Stimulated activated CD8-positive, alpha-beta memory T cell treated with anti-CD3 and anti-CD28 coated beads, Interleukin-7, amount 100 ng/mL, for 4 hours (primary cell): ENCODE data around the gene CDH13.

ENCODE experiments used
- DNase-seq, 2 donors: peaks; one replicate each; pipeline ENCODE4 v3.0.0-alpha.2; 2020; ENCODE audit warnings: low read depth in 2 of 2

The CDH13 gene

DNA sequence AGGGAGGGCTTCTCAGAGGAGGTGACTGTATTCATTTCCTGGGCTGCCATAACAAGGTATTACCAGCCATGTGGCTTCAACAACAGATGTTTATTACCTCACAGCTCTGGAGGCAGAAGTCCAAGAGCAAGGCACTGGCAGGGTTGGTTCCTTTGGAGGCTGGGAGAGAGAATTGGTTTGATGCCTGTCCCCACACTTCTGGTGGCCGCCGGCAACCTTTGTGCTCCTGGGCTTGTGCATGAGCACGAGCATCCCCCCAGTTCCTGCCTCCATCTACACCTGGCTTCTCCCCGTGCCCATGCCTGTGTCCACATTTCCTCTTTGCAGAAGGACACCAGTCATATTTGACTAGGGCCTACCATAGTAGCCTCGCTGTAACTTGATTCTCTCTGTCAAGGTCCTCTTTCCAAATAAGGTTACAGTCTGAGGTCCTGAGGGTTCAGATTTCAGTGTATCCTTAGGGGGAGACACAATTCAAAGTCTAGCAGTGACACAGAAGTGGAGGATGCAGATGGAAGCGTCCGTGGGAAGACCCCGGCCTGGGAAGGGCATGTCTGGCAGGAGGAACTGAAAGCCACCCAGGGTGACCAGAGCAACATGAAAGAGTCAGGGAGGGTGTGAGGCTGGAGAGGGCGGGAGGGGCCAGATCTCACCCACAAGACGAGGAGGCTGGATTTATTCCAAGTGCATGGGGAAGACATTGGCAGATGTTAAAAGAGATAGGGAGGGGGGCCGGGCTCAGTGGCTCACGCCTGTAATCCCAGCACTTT lies 992.8 kb downstream of the CDH13 start:
- DNase-seq, result no peak

DNA sequence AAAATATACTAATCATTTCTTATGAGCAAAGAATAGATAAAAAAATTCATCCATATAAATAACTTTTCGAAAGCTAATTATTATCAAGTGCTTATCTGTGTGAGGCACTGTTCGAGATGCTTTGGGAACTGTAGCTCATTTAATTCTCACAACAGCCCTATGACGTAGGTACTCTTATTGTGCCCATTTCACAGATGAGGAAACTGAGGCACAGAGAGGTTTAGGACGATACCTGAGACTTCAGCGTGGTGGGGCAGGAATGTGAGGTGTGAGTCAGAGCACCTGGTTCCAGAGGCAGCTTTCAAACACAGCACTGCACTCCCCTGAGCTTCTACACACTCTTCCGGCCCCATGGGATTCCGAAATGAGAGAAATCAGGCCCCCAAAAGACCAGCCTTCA lies 995.2 kb downstream of the CDH13 start:
- DNase-seq, result no peak

DNA sequence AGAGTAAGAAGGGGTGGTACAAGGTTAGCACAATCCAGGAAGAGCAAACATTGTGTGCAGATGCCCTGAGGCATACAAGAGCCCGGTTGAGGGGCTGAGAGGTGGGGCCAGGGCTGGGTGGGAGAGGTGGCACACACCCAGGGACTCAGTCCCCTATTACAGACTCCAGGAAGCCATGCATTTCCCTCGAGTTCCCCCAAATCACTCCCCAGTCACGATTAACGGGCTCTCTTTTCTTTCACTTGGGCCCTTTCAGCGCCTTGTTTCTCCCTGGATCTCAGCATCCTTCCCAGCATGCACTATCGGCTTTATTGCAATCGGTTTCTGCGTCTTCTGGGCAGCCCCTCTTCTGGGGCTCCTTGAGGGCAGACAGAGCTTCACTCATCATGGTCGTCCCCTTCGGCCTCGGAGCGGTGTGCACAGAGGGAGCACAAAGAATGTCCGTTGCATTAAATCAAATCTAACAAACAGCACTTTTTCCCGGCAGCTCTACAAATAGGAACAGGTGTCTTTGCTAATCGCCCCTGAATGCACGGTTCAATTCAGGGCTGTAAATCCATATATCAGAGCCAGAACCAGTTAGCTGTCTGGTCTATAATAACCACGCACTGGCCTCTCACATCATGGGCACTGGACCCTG lies 996.4 kb downstream of the CDH13 start:
- no peak for DNase-seq

DNA sequence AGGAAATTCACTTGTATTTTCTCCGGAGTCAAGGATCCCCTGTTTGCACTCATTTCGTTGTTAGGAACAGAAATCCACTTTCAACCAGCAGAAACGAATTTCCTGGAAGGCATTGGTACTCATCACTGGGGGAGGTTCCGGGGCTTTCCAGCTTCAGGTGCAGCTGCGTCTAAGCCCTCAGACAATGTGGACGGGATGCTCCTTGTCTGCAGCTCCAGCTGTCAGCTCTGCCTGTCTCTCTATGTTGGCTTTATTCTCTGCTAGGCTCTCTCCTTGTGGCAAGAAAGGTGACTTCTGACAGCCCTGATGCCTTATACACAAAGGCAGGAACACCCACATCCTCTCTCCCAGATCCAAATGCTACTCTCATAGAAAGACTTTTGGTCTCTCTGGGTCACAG lies 997.1 kb downstream of the CDH13 start:
- no peak for DNase-seq

DNA sequence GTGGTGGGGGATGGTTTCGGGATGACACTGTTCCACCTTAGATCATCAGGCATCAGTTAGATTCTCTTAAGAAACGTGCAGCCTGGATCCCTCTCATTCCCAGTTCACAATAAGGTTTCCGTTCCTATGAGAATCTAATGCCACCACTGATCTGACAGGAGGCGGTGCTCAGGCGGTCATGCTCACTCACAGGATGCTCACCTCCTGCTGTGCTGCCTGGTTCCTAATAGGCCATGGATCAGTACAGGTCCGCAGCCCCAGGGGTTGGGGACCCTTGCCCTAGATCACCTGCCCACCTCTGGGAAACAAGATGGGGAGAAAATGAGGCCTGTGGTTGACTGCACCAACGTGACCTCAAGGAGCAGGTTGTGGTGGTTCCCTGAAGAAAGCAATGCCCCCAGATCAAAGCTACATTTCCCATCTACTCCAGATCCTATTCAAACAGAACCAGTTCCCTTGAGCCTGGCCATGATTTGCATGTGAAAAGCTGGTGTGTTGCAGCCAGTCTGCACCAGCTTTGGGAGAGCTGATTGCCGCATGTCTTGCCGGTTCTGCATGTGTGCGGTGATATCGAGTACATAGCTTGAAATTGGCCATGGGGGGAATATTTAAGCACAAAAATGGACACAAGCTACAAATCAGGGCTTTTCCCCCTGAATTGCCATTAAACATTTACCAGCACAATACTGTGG lies 997.8 kb downstream of the CDH13 start:
- no peak for DNase-seq

DNA sequence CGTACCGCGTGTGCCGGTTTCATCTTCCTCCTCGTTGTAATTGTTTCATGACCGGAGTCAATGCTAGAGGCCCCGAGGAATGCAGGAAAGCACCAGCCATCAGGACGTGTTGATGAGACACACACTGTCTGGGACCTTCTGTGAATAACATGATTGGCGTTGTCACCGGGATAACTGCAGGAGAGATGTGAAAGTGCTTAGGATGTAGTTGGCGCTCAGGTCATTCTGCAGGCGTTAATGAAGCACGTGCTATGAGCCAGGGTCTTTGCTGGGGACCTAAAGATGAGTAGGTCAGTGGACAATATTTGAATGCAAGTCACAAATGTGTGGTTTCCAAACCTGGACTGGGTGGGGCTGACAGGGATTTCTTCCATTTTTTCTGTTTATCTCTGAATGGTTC lies 999.4 kb downstream of the CDH13 start:
- no peak for DNase-seq

DNA sequence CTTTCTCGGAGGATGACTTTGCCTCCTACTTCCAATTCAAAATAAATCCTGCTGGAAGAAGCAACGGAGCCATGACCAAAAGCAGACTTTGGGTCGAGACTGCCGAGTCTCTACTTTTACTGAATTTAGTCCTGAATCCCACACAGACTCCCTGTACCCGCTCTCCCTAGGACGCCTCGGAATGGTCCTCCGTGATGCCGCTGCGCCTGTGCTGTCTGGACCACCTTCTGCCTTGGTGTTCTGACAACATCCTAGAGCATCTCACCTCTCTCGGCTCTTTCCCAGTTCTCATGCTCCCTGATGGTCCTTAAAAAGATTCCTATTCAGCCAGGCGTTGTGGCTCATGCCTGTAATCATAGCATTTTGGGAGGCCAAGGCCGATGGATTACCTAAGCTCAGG lies 999.9 kb downstream of the CDH13 start:
- DNase-seq, result no peak

DNA sequence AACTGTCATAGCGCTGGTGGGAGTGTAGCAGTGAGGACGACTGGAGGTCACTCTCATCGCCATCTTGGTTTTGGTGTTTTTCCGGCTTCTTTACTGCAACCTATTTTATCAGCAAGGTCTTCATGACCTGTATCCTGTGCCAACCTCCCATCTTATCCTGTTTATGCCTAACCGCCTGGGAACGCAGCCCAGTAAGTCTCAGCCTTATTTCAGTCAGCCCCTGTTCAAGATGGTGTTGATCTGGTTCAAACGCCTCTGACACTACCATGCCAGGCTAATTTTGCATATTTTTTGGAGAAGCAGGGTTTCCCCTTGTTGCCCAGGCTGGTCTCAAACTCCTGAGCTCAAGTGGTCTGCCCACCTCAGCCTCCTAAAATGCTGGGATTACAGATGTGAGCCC lies 1001.2 kb downstream of the CDH13 start:
- DNase-seq, result no peak

DNA sequence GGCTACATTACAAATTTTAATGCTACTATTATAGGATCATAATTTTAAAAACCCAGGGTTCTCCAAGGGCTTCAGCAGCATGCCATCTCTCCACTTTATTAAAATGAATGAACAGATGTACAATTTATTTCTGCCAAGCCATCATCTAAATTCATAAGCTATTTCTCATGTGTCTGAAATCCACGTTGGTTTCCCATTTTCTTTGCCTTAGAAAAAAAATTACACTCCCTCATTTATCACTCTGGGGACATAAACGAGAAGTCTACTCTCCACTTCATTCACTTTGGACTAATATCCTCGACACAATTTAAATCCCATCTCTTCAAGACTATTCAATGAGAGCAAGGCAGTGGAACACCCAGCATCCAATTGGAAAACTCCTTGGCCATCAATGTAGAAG lies 1002.7 kb downstream of the CDH13 start:
- no peak for DNase-seq

DNA sequence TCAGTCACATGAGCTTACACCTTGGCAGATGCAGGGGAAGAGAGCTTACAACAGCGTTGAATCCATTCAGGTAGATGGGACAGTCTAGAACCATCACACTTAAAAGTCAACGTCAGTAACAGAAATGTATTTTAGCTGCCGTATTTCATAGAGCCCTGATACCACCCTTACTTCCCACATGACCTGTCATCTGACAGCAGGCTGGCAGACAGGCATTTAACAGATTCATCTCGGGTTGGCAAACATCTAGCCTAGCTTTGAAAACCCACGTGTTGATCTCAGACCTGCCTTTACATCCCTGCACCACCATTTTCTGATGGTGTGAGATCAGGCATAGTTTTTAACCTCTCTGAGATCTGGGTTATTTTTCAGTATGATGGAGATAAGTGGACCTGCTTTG lies 1003.1 kb downstream of the CDH13 start:
- DNase-seq, result no peak

DNA sequence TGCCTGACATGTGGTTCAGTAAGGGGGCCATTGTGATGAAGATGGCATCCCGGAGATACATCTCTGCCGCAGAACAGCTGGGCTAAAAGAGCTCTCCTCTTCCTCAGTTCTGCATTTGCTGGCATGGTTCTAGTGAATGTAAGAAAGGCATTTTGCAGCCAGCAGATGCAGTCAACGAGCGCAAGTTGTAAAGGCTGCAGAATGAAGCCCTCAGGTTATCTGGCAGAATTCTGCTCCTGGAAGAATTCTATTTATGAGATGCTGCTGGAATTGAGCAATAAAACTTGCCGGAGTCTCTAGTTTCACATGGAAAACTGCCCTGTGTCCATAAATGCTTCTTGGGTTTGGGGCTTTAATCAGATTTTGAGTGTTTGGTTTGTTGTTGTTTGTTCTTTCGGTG lies 1004.2 kb downstream of the CDH13 start:
- DNase-seq, result no peak

DNA sequence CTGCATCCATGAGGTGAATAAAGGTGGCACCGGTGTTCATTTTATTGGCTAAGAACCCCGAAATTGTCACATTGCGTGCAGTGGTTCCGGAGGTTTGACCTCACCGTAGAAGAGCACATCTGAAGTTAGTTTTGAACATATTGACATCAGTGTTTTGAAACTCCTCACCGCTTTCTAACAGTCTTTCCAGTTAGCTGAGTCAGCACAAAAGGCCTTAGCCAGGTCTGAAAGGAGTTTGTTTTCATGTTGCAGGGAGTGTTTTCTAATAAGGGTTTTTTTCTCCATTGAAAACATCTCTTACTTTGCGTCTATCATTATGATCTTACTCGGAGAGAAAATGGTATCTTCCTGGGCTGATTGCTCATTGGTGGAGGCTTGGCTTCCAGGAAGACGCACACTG lies 1006.5 kb downstream of the CDH13 start:
- DNase-seq, result no peak

DNA sequence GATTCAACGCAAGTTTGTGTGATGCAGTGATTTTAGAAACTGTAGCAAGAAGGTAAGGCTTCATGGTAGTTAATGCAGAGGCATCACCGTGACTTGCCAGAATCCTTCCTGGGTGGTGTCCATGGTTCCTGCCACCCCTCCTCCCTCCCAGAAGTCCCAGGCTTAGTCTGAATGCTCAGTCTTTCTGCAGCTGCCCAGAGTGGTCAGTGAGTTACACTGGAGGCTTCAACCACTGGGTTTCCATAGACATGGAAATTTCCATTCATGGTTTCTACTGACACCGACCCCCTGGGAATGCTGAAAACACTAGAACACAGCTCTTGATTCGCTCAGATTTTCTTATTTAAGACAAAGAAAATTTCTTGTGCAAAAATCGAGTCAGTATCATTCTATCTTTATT lies 1021.6 kb downstream of the CDH13 start:
- no peak for DNase-seq

DNA sequence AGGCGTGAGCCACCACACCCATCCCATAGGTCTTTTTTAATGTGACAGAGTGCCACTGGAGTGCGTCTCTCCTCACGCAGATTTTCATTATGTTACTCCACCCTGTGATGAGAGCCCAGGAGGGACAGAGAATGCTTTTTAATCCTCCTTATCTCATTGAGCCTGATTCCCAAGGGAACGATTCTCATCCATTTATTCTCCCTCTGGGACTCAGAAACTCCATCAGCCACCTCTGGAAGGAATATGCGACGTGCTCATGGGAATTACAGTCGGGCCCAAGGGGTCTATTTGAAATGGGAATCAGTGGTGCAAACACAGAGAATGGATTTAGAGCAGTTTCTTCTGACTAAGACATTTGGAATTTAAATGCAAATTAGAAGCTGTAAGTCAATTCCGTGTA lies 1025.1 kb downstream of the CDH13 start:
- no peak for DNase-seq

DNA sequence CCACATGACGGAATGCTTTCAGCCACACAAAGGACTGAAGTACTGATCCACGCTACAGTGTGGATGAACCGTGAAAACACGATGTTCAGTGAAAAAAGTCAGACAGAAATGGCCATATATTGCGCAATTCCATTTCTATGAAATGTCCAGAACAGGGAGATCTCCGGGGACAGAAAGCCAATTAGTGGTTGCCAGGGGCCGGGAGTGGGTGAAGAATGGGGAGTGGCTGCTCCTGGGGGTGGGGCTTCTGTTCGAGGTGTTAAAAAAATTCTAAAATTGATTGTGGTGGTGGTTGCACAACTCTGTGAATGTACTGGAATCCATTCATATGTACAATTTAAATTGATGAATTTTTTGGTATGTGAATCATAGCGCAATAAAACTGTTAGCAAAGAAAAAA lies 1026.2 kb downstream of the CDH13 start:
- no peak for DNase-seq

DNA sequence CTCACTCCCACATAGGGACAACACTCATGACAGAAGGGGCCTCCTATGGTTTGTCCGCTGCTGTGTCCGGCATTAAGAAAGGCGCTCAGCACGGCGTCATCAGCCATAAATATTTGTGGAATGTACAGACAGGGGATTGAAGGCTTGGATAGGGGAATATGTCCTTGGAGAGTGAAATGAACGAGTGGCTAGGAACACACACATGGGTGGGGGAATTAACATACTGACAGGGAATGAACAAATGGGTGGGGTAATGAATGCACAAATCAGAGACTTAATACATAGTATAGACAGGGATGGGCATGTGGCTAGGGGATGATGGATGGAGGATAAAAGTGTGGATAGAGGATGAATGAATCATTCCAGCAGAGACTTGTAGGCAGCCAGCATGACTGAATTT lies 1027.0 kb downstream of the CDH13 start:
- no peak for DNase-seq

DNA sequence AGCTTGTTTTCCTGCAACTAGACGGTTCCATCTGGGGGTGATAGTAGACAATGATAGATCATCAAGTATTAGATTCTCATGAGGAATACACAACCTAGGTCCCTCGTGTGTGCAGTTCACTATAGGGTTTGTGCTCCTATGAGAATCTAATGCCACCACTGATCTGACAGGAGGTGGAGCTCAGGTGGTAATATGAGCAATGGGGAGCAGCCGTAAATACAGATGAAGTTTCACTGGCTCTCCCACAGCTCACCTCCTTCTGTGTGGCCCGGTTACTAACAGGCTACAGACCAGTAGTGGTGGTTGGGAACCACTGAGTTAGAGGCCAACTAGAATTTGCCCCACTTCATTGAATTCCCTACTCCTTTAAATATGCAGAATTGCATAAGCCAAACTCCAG lies 1033.5 kb downstream of the CDH13 start:
- DNase-seq, result no peak

DNA sequence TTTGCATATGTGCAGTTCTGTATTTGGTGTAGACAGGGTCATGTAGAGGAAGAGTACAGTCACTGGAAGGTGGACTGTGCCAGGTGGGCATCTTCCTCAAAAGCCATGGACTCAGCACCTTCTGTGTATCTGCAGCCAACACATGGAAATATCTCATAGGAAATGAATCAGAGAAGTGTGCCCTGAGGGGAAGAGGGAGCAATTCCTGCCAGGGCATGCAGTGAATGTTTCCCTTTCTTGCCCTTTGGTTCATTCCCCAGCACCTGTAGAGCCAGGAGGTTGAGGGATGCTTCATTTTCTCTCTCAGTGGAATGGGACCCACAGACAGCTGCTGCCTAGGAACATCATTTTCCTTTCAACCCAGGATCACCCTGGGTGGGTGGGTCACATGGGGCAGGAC lies 1034.9 kb downstream of the CDH13 start:
- no peak for DNase-seq

DNA sequence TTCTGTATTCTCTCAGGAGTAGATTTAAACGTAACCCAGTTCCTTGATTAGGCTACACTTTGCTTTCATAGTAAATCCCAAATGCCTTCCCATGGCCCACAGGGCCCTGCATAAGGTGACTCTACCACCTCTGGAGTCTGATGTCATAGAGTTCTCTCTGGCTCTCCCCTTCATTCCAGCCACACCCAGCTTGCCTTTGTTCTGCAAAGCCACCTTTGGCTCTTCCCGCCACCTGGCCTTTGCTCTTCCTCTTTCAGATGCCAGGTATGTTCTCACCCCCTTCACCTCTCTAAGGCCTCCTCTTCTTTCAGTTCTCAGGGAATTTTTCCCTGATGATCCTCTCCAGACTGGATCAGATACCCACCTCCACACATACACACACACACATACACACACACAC lies 1039.7 kb downstream of the CDH13 start:
- DNase-seq, result no peak

DNA sequence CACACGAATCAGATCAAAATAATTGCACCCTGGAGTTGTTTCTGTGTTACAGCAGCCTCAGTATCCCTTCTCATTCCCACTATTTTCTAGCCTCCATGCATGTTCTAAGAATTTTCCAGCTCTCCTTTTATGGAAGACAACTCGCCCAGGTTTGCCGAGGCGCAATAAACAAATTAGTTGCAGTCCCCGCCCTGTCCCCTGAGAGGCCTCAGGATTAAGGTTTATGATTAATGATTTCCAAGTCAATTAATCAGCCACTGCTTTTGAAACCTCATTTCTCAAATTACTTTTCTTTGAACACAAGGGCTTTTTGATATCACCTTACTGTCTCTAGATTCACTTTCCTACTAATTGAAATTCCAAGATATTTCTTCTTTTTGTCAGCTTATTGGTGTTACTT lies 1042.7 kb downstream of the CDH13 start:
- no peak for DNase-seq

DNA sequence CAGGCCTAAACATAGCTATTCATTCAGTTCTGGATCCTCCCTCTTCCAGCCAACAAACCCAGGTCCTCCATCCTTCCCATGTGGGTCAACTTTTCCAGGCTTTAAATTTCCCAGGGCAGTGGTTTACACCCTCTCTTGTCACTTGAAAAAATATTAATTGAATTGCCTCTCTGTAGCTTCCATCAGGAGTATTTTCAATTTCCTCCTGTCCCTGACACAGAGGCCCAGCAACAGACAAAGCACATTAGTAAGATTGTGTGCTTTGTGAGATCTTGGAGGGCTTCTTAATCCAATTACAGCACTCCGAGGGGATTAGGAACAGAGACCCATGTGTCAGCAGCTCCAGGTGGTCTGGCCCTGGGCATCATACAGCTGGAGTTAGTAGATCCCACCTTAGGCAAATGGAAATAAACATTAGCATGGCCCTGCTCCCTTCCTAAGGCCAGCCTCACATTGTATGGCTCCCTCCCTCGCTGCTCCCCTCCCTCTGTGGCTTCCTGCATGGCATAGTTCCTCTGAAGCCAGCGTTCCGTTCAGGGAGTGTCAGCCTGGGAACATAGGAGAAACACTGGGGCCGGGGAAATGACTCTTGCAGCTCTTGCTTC lies 1048.3 kb downstream of the CDH13 start:
- no peak for DNase-seq

DNA sequence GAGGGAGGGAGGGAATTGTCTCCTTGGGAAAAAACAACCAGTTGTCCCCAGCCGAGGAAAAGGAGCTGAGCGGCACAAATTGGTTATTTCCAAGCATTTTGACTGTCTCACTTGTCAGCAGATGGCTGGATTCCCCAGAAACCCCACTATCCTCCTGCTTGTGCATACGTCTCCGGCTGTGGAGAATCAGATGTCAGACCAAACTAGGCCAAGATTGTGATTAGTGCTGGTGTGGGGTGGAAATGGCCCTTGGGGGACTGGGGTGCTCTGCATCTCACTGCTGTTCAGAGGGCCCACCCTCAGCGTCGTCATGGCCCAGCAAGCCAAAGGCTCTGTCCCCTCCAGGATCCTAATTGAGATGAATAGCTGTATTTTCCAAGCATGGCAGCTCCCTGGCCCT lies 1049.3 kb downstream of the CDH13 start:
- no peak for DNase-seq

DNA sequence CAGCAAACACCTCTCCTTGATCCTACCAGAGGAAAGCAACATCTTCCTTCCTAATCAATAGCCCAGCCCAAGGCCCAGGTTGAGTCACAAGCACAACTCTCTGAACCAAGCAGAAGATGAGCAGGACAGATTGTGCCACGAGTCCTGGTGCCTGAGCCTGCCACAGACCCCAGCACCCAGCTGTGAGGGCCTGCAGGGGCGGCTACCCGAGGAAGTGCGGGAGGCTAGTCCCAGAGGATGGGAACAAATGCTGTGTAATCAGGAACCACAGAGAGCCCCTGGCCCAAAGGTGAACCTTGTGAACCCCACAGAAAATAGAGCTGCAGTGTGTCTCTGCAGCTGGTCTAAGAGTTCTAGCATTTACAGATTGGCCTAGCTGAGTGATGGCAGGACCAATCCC lies 1054.2 kb downstream of the CDH13 start:
- no peak for DNase-seq
